Activated T-cell treated with anti-CD3 and anti-CD28 coated beads, Interleukin-2, amount 50 U/mL, for 72 hours (primary cell): ENCODE data around the gene AFAP1. TPM values are rescaled to one million over a fixed set of nuclear protein-coding genes. Genes with fewer than 3 reads are reported as not detected.

Source experiments
- ATAC-seq, 2 donors: fragments of 150-1000 bp; cut with Tn5 transposase; replicated peaks in 1 of 2; 2 replicates each; pipeline ENCODE4 v1.10.0; 2021; ENCODE audit warnings: moderate library complexity in 2 of 2, mild to moderate bottlenecking in 1 of 2
- DNase-seq, 2 donors: peaks; one replicate each; pipeline ENCODE4 v3.0.0; 2021 to 2022; ENCODE audit warnings: mixed read lengths in 1 of 2
- H3K27ac Mint-ChIP-seq: one replicate; pipeline ENCODE4 v1.8.0; 2022; ENCODE audit warnings: mild to moderate bottlenecking, moderate library complexity, mixed read lengths
- H3K27me3 Mint-ChIP-seq: one replicate; pipeline ENCODE4 v1.8.0; 2022; ENCODE audit warnings: low read depth, mixed read lengths
- H3K36me3 Mint-ChIP-seq, 2 donors: one replicate each; pipeline ENCODE4 v1.8.0; 2022; ENCODE audit warnings: mixed read lengths in 2 of 2, mild to moderate bottlenecking in 1 of 2; ENCODE audit not compliant: insufficient read depth in 2 of 2
- H3K4me1 Mint-ChIP-seq: one replicate; pipeline ENCODE4 v1.8.0; 2022; ENCODE audit warnings: low read depth, mixed read lengths
- H3K4me3 Mint-ChIP-seq, 2 donors: one replicate each; pipeline ENCODE4 v1.8.0; 2022; ENCODE audit warnings: mild to moderate bottlenecking in 2 of 2, mixed read lengths in 2 of 2, moderate library complexity in 2 of 2
- H3K9me3 Mint-ChIP-seq, 2 donors: one replicate each; pipeline ENCODE4 v1.8.0; 2022; ENCODE audit warnings: mixed read lengths in 2 of 2
- total RNA-seq, 2 donors: library from RNA; stranded (reverse); gene quantifications; one replicate each; pipeline ENCODE4 v1.2.3, GENCODE V29; 2022

AFAP1 gene
- total RNA-seq, 2 donors from 2014 or later, result 30.6 to 49.3 TPM

- Mint-ChIP-seq H3K9me3 (no peaks in the 10 kb centered on the region), H3K4me3 (no peak overlapping the region), H3K27ac (peak overlapping the region; percentile 88), H3K4me1 (peaks cover 13% of the 10 kb centered on the region), H3K36me3 (peaks cover 6 to 7% of the 10 kb centered on the region in 2 donors), H3K27me3 (no peaks in the 10 kb centered on the region)
- no peak for DNase-seq
- ATAC-seq, result no peak
Measured at GRCh38 chr4:7783541-7783940, 156.1 kb downstream of the AFAP1 start.

GRCh38 chr4:7782783-7783182, 156.9 kb downstream of the AFAP1 start:
- peak in 1 of 2 donors; percentile 41 for ATAC-seq
- H3K27me3 Mint-ChIP-seq, result no peaks in the 10 kb centered on the region
- H3K4me3 Mint-ChIP-seq, result peak overlapping the region in 1 of 2 donors; percentile 70
- H3K9me3 Mint-ChIP-seq, result no peaks in the 10 kb centered on the region
- H3K36me3 Mint-ChIP-seq, result peaks cover 6 to 7% of the 10 kb centered on the region in 2 donors
- peak overlapping the region; percentile 88 for H3K27ac Mint-ChIP-seq
- peaks cover 13% of the 10 kb centered on the region for H3K4me1 Mint-ChIP-seq
- DNase-seq, result no peak

DNA sequence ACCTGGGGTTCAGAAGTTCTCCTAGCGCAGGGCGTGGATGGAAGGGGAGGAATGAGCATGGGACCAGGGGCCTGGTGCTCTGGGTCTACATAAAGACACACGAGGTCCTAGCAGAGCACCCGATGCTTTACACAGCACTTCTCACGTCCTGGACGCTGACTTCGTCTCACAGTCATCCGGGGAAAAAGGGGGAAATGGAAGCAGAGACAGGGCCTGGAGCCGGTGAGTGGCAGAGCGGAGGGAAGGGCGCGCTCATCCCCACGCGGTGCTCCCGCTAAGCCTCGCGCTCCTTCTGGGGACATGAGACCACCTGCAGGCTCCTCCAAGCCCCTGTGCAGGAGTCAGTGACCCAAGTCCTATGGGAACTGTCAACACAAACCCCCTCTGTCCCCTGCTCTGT, 157.7 kb downstream of the AFAP1 start:
- H3K36me3 Mint-ChIP-seq, result peaks cover 6 to 7% of the 10 kb centered on the region in 2 donors
- no peaks in the 10 kb centered on the region for H3K27me3 Mint-ChIP-seq
- no peak overlapping the region for H3K27ac Mint-ChIP-seq
- peaks cover 13% of the 10 kb centered on the region for H3K4me1 Mint-ChIP-seq
- no peaks in the 10 kb centered on the region for H3K9me3 Mint-ChIP-seq
- DNase-seq, result no peak
- H3K4me3 Mint-ChIP-seq, result no peak overlapping the region
- no peak for ATAC-seq

DNA sequence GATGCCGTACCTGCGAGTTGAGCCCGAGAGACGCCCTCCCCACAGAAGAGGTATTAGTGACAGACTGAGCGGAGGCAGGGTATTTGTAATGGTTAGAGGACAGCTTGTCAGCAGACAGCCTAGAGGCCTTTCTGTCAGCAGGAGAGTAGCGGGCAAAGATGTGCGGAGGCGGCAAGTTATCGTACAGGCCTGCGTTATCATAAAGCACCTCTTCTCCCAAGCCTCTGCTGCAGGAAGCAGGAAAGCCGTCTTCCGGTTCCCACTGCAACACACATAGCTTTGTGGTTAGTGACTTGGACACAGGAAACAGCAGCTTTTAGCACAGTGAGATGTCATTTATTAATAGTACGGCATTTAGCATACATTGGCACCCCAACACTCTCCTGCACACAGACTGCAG, 158.3 kb downstream of the AFAP1 start:
- Mint-ChIP-seq H3K4me1 (peaks cover 13% of the 10 kb centered on the region), H3K27ac (peak overlapping the region; percentile 86), H3K36me3 (peaks cover 6 to 7% of the 10 kb centered on the region in 2 donors), H3K9me3 (no peaks in the 10 kb centered on the region), H3K27me3 (no peaks in the 10 kb centered on the region), H3K4me3 (peak overlapping the region in 1 of 2 donors; percentile 62)
- DNase-seq (no peak), ATAC-seq (no peak)

GRCh38 chr4:7780751-7781348, 158.8 kb downstream of the AFAP1 start:
- peak overlapping the region; percentile 86 for H3K27ac Mint-ChIP-seq
- H3K4me1 Mint-ChIP-seq, result peaks cover 13% of the 10 kb centered on the region
- no peak for DNase-seq
- no peaks in the 10 kb centered on the region for H3K9me3 Mint-ChIP-seq
- no peaks in the 10 kb centered on the region for H3K27me3 Mint-ChIP-seq
- peaks cover 6 to 7% of the 10 kb centered on the region in 2 donors for H3K36me3 Mint-ChIP-seq
- no peak for ATAC-seq
- peak overlapping the region in 1 of 2 donors; percentile 62 for H3K4me3 Mint-ChIP-seq

GRCh38 chr4:7779432-7779768, 160.3 kb downstream of the AFAP1 start:
- DNase-seq (no peak), ATAC-seq (no peak)
- Mint-ChIP-seq H3K9me3 (no peaks in the 10 kb centered on the region), H3K27ac (no peak overlapping the region), H3K4me1 (peaks cover 13% of the 10 kb centered on the region), H3K4me3 (no peak overlapping the region), H3K36me3 (peaks cover 6 to 7% of the 10 kb centered on the region in 2 donors), H3K27me3 (no peaks in the 10 kb centered on the region)

DNA sequence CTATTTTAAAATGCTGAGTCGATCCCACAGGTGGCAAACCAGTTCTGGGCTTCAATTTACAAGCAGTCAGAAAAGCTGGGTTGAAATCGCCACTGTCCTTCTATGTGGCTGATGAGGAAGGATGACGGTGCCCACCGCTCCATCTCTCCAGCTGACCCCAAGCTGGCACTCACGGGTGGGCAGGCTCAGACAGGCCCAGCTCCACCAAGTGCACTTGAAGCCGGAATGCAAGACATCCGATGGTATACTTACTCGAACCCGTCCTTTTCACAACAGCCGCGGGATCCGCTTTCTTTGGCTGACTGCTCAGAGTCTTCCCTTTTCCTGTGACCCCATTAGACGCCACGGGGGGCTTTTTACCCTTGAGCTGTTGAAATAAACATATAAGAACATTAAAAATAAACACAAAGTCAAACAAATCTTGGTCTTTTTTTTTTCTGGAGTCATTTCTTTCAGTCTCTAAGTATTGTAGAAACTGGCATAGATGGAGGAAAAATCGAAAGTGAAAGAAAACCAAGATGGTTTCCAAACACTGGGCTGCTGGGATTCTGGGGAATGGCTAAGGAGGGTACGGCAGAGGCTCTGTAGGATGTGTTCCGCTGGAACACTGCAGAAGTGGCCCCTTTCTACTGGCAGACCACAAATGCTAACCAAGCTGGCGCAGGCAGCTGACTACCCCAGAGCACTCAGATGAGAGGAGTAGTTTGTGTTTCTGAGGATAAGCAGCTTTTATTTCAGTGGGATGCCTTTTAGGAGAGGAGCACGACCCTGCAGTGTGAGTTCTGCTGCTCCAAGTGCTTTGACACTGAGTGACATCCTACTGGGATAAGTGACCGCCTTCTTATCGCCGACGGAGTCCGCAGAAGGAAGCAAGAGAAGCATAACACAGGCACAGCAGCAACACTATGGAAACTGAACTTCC, 160.9 kb downstream of the AFAP1 start:
- Mint-ChIP-seq H3K9me3 (no peaks in the 10 kb centered on the region), H3K27me3 (no peaks in the 10 kb centered on the region), H3K36me3 (peaks cover 6 to 7% of the 10 kb centered on the region in 2 donors), H3K4me1 (peaks cover 13% of the 10 kb centered on the region), H3K4me3 (peak overlapping the region in 1 of 2 donors; percentile 21), H3K27ac (peak overlapping the region; percentile 61)
- no peak for DNase-seq
- ATAC-seq, result no peak

DNA sequence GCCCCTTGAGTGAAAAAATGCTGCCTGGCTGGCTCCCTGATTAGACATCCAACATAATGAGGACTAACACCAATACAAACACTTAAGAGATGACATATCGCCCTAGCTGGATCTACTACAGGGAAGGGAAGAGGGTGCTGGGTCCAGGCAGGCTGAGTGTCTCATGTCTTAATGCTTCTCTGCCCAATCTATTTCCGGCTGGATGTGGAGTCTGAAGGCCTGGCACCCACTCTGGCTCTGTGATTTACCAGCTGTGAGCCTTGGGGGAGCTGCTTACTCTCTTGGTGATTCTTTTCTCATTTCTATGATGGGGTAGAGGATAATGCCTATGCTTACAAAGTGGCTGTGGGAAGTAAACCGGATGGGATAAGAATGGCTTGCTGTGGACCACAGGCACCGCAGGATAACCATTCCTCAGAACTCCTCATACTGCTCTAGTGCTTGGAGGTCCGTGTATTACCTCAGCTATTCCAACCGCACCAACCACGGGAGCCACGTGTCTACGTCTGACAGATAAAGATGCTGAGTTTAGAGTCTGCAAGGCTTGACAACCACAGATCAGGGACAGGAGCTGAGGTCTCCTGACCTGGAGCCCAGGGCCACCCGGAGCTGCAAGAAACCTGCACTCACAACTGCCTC, 161.7 kb downstream of the AFAP1 start:
- H3K9me3 Mint-ChIP-seq, result no peaks in the 10 kb centered on the region
- DNase-seq (no peak), ATAC-seq (no peak)
- H3K36me3 Mint-ChIP-seq, result peaks cover 6 to 8% of the 10 kb centered on the region in 2 donors
- H3K27me3 Mint-ChIP-seq, result no peaks in the 10 kb centered on the region
- no peak overlapping the region for H3K27ac Mint-ChIP-seq
- peaks cover 13% of the 10 kb centered on the region for H3K4me1 Mint-ChIP-seq
- H3K4me3 Mint-ChIP-seq, result no peak overlapping the region

DNA sequence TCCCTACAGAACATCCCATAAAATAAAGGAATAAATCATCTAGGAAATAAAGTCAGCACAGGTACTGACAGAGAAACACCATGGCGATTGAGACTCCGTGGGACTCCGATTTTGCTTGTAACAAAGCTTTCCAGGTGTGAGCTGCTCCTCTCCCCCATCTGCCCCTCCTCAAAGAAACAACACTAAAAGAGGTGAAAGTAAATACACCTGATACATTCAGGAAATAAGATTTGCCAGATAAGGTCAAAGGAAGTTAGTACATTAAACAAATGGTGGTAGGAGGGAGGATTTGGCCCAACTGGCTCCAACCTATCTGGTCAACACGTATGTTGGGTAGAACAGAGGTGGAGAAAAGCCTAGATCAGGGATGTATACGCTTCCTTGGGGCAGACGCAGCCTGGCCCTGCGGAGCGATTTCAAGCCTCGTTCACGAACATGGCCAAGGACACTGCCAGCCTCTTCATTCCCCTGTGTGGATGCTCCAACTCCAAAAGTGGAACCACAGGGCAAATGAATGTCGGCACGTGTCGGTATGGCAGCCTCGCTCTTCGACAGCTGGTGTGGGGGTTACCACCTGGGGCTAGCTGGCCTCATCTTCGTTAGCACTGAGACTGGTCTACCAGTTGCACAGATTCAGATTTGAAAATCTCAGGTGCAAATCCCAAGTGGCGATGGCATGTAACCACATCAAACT, 162.5 kb downstream of the AFAP1 start:
- no peak overlapping the region for H3K4me3 Mint-ChIP-seq
- no peak overlapping the region for H3K27ac Mint-ChIP-seq
- H3K4me1 Mint-ChIP-seq, result peaks cover 12% of the 10 kb centered on the region
- DNase-seq (no peak), ATAC-seq (no peak)
- no peaks in the 10 kb centered on the region for H3K27me3 Mint-ChIP-seq
- no peaks in the 10 kb centered on the region for H3K9me3 Mint-ChIP-seq
- H3K36me3 Mint-ChIP-seq, result peaks cover 6 to 8% of the 10 kb centered on the region in 2 donors

- H3K27me3 Mint-ChIP-seq, result no peaks in the 10 kb centered on the region
- H3K36me3 Mint-ChIP-seq, result peaks cover 0 to 5% of the 10 kb centered on the region in 2 donors
- DNase-seq (no peak), ATAC-seq (no peak)
- peaks cover 14% of the 10 kb centered on the region for H3K4me1 Mint-ChIP-seq
- H3K4me3 Mint-ChIP-seq, result no peak overlapping the region
- no peaks in the 10 kb centered on the region for H3K9me3 Mint-ChIP-seq
- H3K27ac Mint-ChIP-seq, result no peak overlapping the region
Measured at GRCh38 chr4:7775396-7775795, 164.3 kb downstream of the AFAP1 start.

GRCh38 chr4:7774301-7775294, 165.1 kb downstream of the AFAP1 start:
- Mint-ChIP-seq H3K4me1 (peaks cover 14% of the 10 kb centered on the region), H3K4me3 (no peak overlapping the region), H3K36me3 (peaks cover 0 to 5% of the 10 kb centered on the region in 2 donors), H3K27ac (no peak overlapping the region), H3K27me3 (no peaks in the 10 kb centered on the region), H3K9me3 (no peaks in the 10 kb centered on the region)
- no peak for ATAC-seq
- no peak for DNase-seq
